H1 (cell line): ENCODE results near the gene PLG.

ENCODE experiments used
- CBX8 ChIP-seq: fragments of 300-800, 300-1000 bp; sonication (generic); IDR thresholded peaks from 2 replicates; pipeline ENCODE4 v1.7.1; 2016; ENCODE audit warnings: low read depth, low read length, borderline replicate concordance
- CEBPB ChIP-seq: IDR thresholded peaks from 2 replicates; pipeline ENCODE4 v1.6.1; 2012; ENCODE audit warnings: low read depth, low read length
- CREB1 ChIP-seq: IDR thresholded peaks from 2 replicates; pipeline ENCODE4 v1.6.1; 2012; ENCODE audit warnings: inconsistent platforms
- EP300 ChIP-seq, 2 experiments: IDR thresholded peaks; 1 replicate in 1 of 2; 2 replicates in 1 of 2; pipeline ENCODE4 v1.6.1; 2011 to 2012; ENCODE audit warnings: low read depth in 2 of 2, low read length in 2 of 2, mild to moderate bottlenecking in 2 of 2, borderline replicate concordance in 1 of 2, inconsistent platforms in 1 of 2, moderate library complexity in 1 of 2
- JUND ChIP-seq: IDR thresholded peaks from 2 replicates; pipeline ENCODE4 v1.6.1; 2011; ENCODE audit warnings: mild to moderate bottlenecking, improper control_type of control experiment, low read length
- POLR2A ChIP-seq, 2 experiments: IDR thresholded peaks; 1 replicate in 1 of 2; 2 replicates in 1 of 2; pipeline ENCODE4 v1.6.1; 2011; ENCODE audit warnings: low read depth in 2 of 2, low read length in 2 of 2, mild to moderate bottlenecking in 2 of 2; ENCODE audit errors: control extremely low read depth in 1 of 2
- TEAD4 ChIP-seq: IDR thresholded peaks from 2 replicates; pipeline ENCODE4 v1.6.1; 2012; ENCODE audit warnings: low read depth, low read length, inconsistent platforms, mixed read lengths
- TF ChIP-seq, protein P1 (sequence below), 3 experiments: IDR thresholded peaks; 1 replicate in 2 of 3; 2 replicates in 1 of 3; pipeline versions ENCODE4 v1.5.1 to v1.6.1; 2011; ENCODE audit warnings: low read length in 3 of 3, mild to moderate bottlenecking in 3 of 3, inconsistent platforms in 2 of 3, low read depth in 1 of 3, moderate library complexity in 1 of 3; ENCODE audit not compliant: insufficient read depth in 1 of 3; ENCODE audit errors: control extremely low read depth in 1 of 3
- TF ChIP-seq, protein P2 (sequence below): IDR thresholded peaks from 2 replicates; pipeline ENCODE4 v1.6.1; 2011; ENCODE audit warnings: low read depth, mild to moderate bottlenecking, low read length; ENCODE audit not compliant: insufficient read depth

DNA sequence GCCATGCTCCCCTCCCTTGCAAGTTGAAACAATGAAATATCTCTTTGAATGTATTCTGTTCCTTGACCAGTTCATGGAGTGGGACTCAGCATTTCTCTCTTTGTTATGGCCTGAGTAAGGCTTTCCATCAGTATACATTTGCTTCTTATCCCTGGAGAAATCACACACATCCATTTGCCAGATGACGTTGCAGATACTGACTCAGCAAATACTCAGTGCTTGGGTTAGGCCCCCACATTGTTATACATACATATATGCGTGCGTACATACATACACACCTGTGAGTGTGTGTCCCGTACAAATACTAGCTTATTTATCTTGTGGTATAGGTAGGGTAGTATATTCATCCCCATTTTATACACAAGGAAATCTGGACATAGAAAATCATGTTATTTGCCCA, 72.4 kb downstream of the PLG start:
- TF ChIP-seq, protein P1, sequence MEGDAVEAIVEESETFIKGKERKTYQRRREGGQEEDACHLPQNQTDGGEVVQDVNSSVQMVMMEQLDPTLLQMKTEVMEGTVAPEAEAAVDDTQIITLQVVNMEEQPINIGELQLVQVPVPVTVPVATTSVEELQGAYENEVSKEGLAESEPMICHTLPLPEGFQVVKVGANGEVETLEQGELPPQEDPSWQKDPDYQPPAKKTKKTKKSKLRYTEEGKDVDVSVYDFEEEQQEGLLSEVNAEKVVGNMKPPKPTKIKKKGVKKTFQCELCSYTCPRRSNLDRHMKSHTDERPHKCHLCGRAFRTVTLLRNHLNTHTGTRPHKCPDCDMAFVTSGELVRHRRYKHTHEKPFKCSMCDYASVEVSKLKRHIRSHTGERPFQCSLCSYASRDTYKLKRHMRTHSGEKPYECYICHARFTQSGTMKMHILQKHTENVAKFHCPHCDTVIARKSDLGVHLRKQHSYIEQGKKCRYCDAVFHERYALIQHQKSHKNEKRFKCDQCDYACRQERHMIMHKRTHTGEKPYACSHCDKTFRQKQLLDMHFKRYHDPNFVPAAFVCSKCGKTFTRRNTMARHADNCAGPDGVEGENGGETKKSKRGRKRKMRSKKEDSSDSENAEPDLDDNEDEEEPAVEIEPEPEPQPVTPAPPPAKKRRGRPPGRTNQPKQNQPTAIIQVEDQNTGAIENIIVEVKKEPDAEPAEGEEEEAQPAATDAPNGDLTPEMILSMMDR (IDR thresholded peaks at IDR 0.05; ENCODE audit: control extremely low read depth in 1 of 3, insufficient read depth in 1 of 3, low read depth in 1 of 3, low read length in 3 of 3) = no peak
- TF ChIP-seq JUND (no peak), EP300 (IDR thresholded peaks at IDR 0.05; ENCODE audit: borderline replicate concordance in 1 of 2, low read depth in 2 of 2, low read length in 2 of 2) (no peak), CREB1 (no peak), CEBPB (no peak), TEAD4 (no peak), POLR2A (IDR thresholded peaks at IDR 0.05; ENCODE audit: control extremely low read depth in 1 of 2, low read depth in 2 of 2, low read length in 2 of 2) (no peak), CBX8 (no peak)
- TF ChIP-seq, protein P2, sequence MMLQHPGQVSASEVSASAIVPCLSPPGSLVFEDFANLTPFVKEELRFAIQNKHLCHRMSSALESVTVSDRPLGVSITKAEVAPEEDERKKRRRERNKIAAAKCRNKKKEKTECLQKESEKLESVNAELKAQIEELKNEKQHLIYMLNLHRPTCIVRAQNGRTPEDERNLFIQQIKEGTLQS = no peak
